ENCODE data around the gene LBHD2. TPM values are rescaled to one million over a fixed set of nuclear protein-coding genes. Genes with fewer than 3 reads are reported as not detected.

The LBHD2 gene
- total RNA-seq, 1 donor from 2014 or later = 0.60 TPM

GRCh38 chr14:103130017-103130764 is 46.2 kb downstream of the LBHD2 start:
- DNase-seq (ENCODE audit: low spot score) = no peak

- DNase-seq (ENCODE audit: low spot score) = peak; percentile 59
Measured at GRCh38 chr14:103130965-103131364, 47.0 kb downstream of the LBHD2 start.

- no peak for DNase-seq (ENCODE audit: low spot score)
Measured at GRCh38 chr14:103131580-103131979, 47.6 kb downstream of the LBHD2 start.

GRCh38 chr14:103132381-103133209 is 48.6 kb downstream of the LBHD2 start:
- DNase-seq (ENCODE audit: low spot score) = no peak

- DNase-seq (ENCODE audit: low spot score) = no peak
Measured at GRCh38 chr14:103133210-103134140, 49.5 kb downstream of the LBHD2 start.

- DNase-seq (ENCODE audit: low spot score) = no peak
Measured at GRCh38 chr14:103134405-103134804, 50.4 kb downstream of the LBHD2 start.

- DNase-seq (ENCODE audit: low spot score) = no peak
Measured at GRCh38 chr14:103134919-103135318, 50.9 kb downstream of the LBHD2 start.

GRCh38 chr14:103135333-103136260 is 51.6 kb downstream of the LBHD2 start:
- no peak for DNase-seq (ENCODE audit: low spot score)

GRCh38 chr14:103136388-103137271 is 52.6 kb downstream of the LBHD2 start:
- peak; percentile 45 for DNase-seq (ENCODE audit: low spot score)

GRCh38 chr14:103137689-103138300 is 53.8 kb downstream of the LBHD2 start:
- no peak for DNase-seq (ENCODE audit: low spot score)

GRCh38 chr14:103138301-103139131 is 54.5 kb downstream of the LBHD2 start:
- no peak for DNase-seq (ENCODE audit: low spot score)

GRCh38 chr14:103139132-103140025 is 55.4 kb downstream of the LBHD2 start:
- DNase-seq (ENCODE audit: low spot score) = no peak

Other genes starting within 250 kb of the LBHD2 start
- 204 TPM for gene AMN, start 161.5 kb upstream of the LBHD2 start, total RNA-seq
- gene CDC42BPB, start 26.7 kb upstream of the LBHD2 start, total RNA-seq = 165 TPM
- 22.9 TPM for gene EXOC3L4, start 10.5 kb downstream of the LBHD2 start, total RNA-seq
- 133 TPM for gene TNFAIP2, start 39.3 kb downstream of the LBHD2 start, total RNA-seq

Measured in mucosa of gallbladder (tissue), 1 donor.